SK-N-SH (cell line): Measurements from ENCODE around the gene DDA1. TPM values are rescaled to one million over a fixed set of nuclear protein-coding genes. Genes with fewer than 3 reads are reported as not detected.

Experiments
- CTCF ChIA-PET: fragments of 300-600, 350-600 bp; formaldehyde crosslinking; extraction: SDS; loops from one replicate; lab custom pipeline; 2021; lab: Yijun Ruan, JAX
- POLR2A ChIA-PET: fragments of 350-600 bp; sonication (Branson Sonifier 250); formaldehyde crosslinking; extraction: SDS; loops from one replicate; lab custom pipeline; 2020; ENCODE audit warnings: antibody characterized with exemption, inconsistent platforms; lab: Yijun Ruan, JAX
- DNase-seq: peaks from one replicate; pipeline ENCODE4 v3.0.0; 2012
- H2AFZ ChIP-seq: fragments of 200-600 bp; sonication (generic); 2 replicates; pipeline ENCODE4 v1.8.1; 2016; ENCODE audit warnings: antibody characterized with exemption, mild to moderate bottlenecking, low read depth
- H3F3A ChIP-seq: fragments of 200-600 bp; sonication (generic); replicated peaks from 2 replicates; pipeline ENCODE3; 2016; ENCODE audit warnings: antibody characterized with exemption, mild to moderate bottlenecking; ENCODE audit not compliant: insufficient read depth
- H3K27ac ChIP-seq, 2 experiments: fragments of 200-500 bp in 1 of 2; fragments of 200-600 bp in 1 of 2; sonication (Bioruptor generic) in 1 of 2; sonication (generic), shearing (Covaris generic) in 1 of 2; 2 replicates each; pipeline versions ENCODE4 v1.5.1 to v1.6.1; 2014 to 2016; ENCODE audit warnings: low read depth in 2 of 2, inconsistent platforms in 1 of 2, low read length in 1 of 2, mild to moderate bottlenecking in 1 of 2, mixed read lengths in 1 of 2
- H3K27me3 ChIP-seq: fragments of 200-600 bp; sonication (generic), shearing (Covaris generic); 2 replicates; pipeline ENCODE4 v1.6.1; 2016; ENCODE audit warnings: mixed run types; ENCODE audit not compliant: insufficient read depth
- H3K36me3 ChIP-seq, 2 experiments: fragments of 200-500 bp in 1 of 2; fragments of 200-600 bp in 1 of 2; sonication (Bioruptor generic) in 1 of 2; sonication (generic) in 1 of 2; replicated peaks in 1 of 2; 2 replicates each; pipeline versions ENCODE3 to v1.5.1; 2014 to 2016; ENCODE audit warnings: low read length in 1 of 2, mild to moderate bottlenecking in 1 of 2; ENCODE audit not compliant: insufficient read depth in 2 of 2, control insufficient read depth in 1 of 2
- H3K4me1 ChIP-seq, 2 experiments: fragments of 200-500 bp in 1 of 2; fragments of 200-600 bp in 1 of 2; sonication (Bioruptor generic) in 1 of 2; sonication (generic), shearing (Covaris generic) in 1 of 2; 2 replicates each; pipeline versions ENCODE4 v1.5.1 to v1.6.1; 2014 to 2016; ENCODE audit warnings: low read depth in 1 of 2, low read length in 1 of 2, mixed run types in 1 of 2; ENCODE audit not compliant: insufficient read depth in 2 of 2, control insufficient read depth in 1 of 2
- H3K4me2 ChIP-seq: fragments of 200-600 bp; sonication (generic), shearing (Covaris generic); 2 replicates; pipeline ENCODE4 v1.6.1; 2017; ENCODE audit warnings: mixed run types
- H3K4me3 ChIP-seq, 2 experiments: fragments of 200-500 bp in 1 of 2; fragments of 200-600 bp in 1 of 2; sonication (Bioruptor generic) in 1 of 2; sonication (generic), shearing (Covaris generic) in 1 of 2; 2 replicates each; pipeline versions ENCODE4 v1.5.1 to v1.8.1; 2014 to 2016; ENCODE audit warnings: low read depth in 2 of 2, inconsistent platforms in 1 of 2, low read length in 1 of 2, mild to moderate bottlenecking in 1 of 2, mixed read lengths in 1 of 2, moderate library complexity in 1 of 2
- H3K79me2 ChIP-seq: fragments of 200-600 bp; sonication (generic); 2 replicates; pipeline ENCODE4 v1.8.1; 2017; ENCODE audit warnings: mild to moderate bottlenecking; ENCODE audit not compliant: insufficient read depth
- H3K9ac ChIP-seq: fragments of 200-600 bp; sonication (generic); 2 replicates; pipeline ENCODE4 v1.6.1; 2017; ENCODE audit warnings: mixed run types
- H3K9me2 ChIP-seq: fragments of 200-600 bp; sonication (generic); 2 replicates; pipeline ENCODE4 v1.6.1; 2017; ENCODE audit warnings: mixed run types
- H3K9me3 ChIP-seq: fragments of 200-600 bp; sonication (generic); 2 replicates; pipeline ENCODE4 v1.6.1; 2017; ENCODE audit warnings: mixed run types, mild to moderate bottlenecking, moderate library complexity
- H4K20me1 ChIP-seq: fragments of 200-600 bp; sonication (generic); 2 replicates; pipeline ENCODE4 v1.6.1; 2017; ENCODE audit warnings: mild to moderate bottlenecking, mixed run types; ENCODE audit not compliant: insufficient read depth
- CHD2 ChIP-seq: fragments of 150-350 bp; IDR thresholded peaks from 2 replicates; pipeline ENCODE4 v1.6.1; 2018; ENCODE audit warnings: low read length; ENCODE audit not compliant: partially characterized antibody
- ELF1 ChIP-seq: IDR thresholded peaks from 2 replicates; pipeline ENCODE4 v1.4.0; 2012
- EP300 ChIP-seq, 2 experiments: IDR thresholded peaks; 2 replicates each; pipeline versions ENCODE4 v1.4.0 to v1.6.1; 2012; ENCODE audit warnings: borderline replicate concordance in 1 of 2, low read depth in 1 of 2, low read length in 1 of 2
- FOXJ3 ChIP-seq: sonication (generic); formaldehyde crosslinking; IDR thresholded peaks from 2 replicates; pipeline ENCODE4 v1.5.1; 2020; ENCODE audit warnings: mild to moderate bottlenecking, missing genetic modification reagents
- FOXM1 ChIP-seq: IDR thresholded peaks from 2 replicates; pipeline ENCODE4 v1.4.0; 2012; ENCODE audit warnings: low read depth, mild to moderate bottlenecking
- GABPA ChIP-seq: IDR thresholded peaks from 2 replicates; pipeline ENCODE4 v1.4.0; 2012; ENCODE audit warnings: low read depth, mild to moderate bottlenecking
- GATA2 ChIP-seq: sonication (generic); formaldehyde crosslinking; IDR thresholded peaks from 2 replicates; pipeline ENCODE4 v1.5.0; 2020; ENCODE audit warnings: mild to moderate bottlenecking, missing genetic modification reagents
- MXI1 ChIP-seq: IDR thresholded peaks from 2 replicates; pipeline ENCODE4 v1.6.1; 2012; ENCODE audit warnings: mild to moderate bottlenecking, low read depth, low read length, improper control_type of control experiment
- NFIC ChIP-seq: IDR thresholded peaks from 2 replicates; pipeline ENCODE4 v1.4.0; 2012; ENCODE audit warnings: borderline replicate concordance
- NRF1 ChIP-seq: IDR thresholded peaks from 2 replicates; pipeline ENCODE4 v1.6.1; 2012; ENCODE audit warnings: low read depth, mild to moderate bottlenecking, low read length
- POLR2AphosphoS5 ChIP-seq: IDR thresholded peaks from 2 replicates; pipeline ENCODE4 v1.6.1; 2012; ENCODE audit warnings: low read depth, low read length
- RCOR1 ChIP-seq: fragments of 150-350 bp; IDR thresholded peaks from 2 replicates; pipeline ENCODE4 v1.6.1; 2017; ENCODE audit warnings: antibody characterized with exemption, low read length
- SMC3 ChIP-seq: IDR thresholded peaks from 2 replicates; pipeline ENCODE4 v1.6.1; 2012; ENCODE audit warnings: low read depth, low read length, improper control_type of control experiment
- TCF12 ChIP-seq: IDR thresholded peaks from 2 replicates; pipeline ENCODE4 v1.4.0; 2012
- TEAD4 ChIP-seq: IDR thresholded peaks from 2 replicates; pipeline ENCODE4 v1.4.0; 2012; ENCODE audit warnings: mild to moderate bottlenecking, borderline replicate concordance; ENCODE audit not compliant: insufficient read depth
- YY1 ChIP-seq: IDR thresholded peaks from 2 replicates; pipeline ENCODE4 v1.4.0; 2012; ENCODE audit warnings: low read depth, mild to moderate bottlenecking
- WGBS: methylation state at CpG from one replicate; pipeline ENCODE4 v1.1.6; 2017; ENCODE audit warnings: low lambda C conversion rate; 5-methylcytosine and 5-hydroxymethylcytosine counted together
- polyA plus RNA-seq, 3 experiments: library from polyadenylated mRNA; depleted of rRNA; stranded (reverse); fragments of >200 nt; gene quantifications; 2 replicates each; pipeline ENCODE4 v1.2.3, GENCODE V29; 2012
- TF ChIP-seq, protein P1 (sequence below): fragments of 150-350 bp; IDR thresholded peaks from 2 replicates; pipeline ENCODE4 v1.6.1; 2017; ENCODE audit warnings: antibody characterized with exemption, low read length, low read depth, borderline replicate concordance
- TF ChIP-seq, protein P2 (sequence below): IDR thresholded peaks from 2 replicates; pipeline ENCODE4 v1.4.0; 2012; ENCODE audit warnings: low read depth, borderline replicate concordance
- TF ChIP-seq, protein P3 (sequence below): IDR thresholded peaks from 2 replicates; pipeline ENCODE4 v1.4.0; 2012; ENCODE audit warnings: low read depth
- TF ChIP-seq, protein P4 (sequence below): fragments of 200-600 bp; sonication (generic); IDR thresholded peaks from 2 replicates; pipeline ENCODE4 v1.6.1; 2017; ENCODE audit warnings: antibody characterized with exemption, mild to moderate bottlenecking, moderate library complexity
- TF ChIP-seq, protein P5 (sequence below): IDR thresholded peaks from 2 replicates; pipeline ENCODE4 v1.4.0; 2012; ENCODE audit warnings: low read depth, borderline replicate concordance

Gene DDA1
- polyA plus RNA-seq, 1 of the 3 experiments (the other 2 are of a cell fraction) = 135 TPM

DNA sequence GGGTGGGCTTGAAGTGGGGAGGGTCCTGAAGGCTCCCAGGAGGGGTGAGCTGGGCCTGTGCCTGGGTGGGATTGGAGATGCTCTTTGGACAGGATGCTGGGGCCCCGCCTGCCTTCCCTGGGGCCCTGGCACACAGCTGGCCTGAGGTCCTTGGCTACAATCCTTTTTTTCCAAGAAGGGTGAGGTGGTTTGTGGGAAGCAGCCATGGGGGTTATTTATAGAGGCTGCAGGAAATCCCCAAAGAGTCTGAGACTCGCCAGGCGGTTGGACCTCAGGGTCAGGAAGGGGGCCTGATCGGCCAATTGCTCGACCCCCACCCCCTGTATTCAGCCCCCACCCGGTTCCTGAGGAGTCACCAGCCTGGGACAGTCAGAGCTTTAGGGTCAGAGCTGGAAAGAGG is 38.0 kb downstream of the DDA1 start:
- no peak overlapping the region for H2AFZ ChIP-seq

DNA sequence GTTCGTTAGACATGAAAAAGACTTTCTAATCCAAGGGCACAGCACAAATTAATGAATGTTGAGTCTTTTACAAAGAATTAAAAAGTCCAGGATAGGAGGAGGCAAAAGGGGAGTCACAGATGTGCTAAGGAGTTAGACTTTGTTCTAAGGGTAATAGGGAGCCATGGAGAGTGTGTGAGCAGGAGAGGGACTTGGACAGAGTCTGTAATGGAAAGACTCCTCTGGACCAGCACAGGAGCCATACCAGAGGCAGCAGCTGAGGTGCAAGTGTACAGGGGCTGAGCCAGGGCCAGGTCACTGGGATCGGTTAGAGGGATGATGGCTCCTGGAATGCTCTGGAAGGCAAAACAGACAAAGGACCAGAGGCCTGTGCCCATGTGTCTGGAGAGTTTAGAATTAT is 38.5 kb downstream of the DDA1 start:
- H3K9me3 ChIP-seq = no peaks in the 10 kb centered on the region
- ChIA-PET CTCF (interaction anchor here (0.9 to 8.9 kb wide), 9 partner anchors 10 to 100 kb away, joined by 3 to 80 read pairs (median 4); no protein-coding TSS in a partner anchor), POLR2A (no interaction called here)
- H3K9me2 ChIP-seq = no peaks in the 10 kb centered on the region
- no peaks in the 10 kb centered on the region for H3F3A ChIP-seq
- H3K4me3 ChIP-seq = no peak overlapping the region
- no peak overlapping the region for H3K27ac ChIP-seq
- no peak overlapping the region for H3K4me2 ChIP-seq
- H4K20me1 ChIP-seq = no peaks in the 10 kb centered on the region
- DNase-seq = no peak
- no peaks in the 10 kb centered on the region for H3K36me3 ChIP-seq
- no peaks in the 10 kb centered on the region for H3K27me3 ChIP-seq
- no peaks in the 10 kb centered on the region for H3K79me2 ChIP-seq
- WGBS = 92% methylated on average over 2 of the region's 2 CpGs
- H3K4me1 ChIP-seq = peaks cover 5 to 6% of the 10 kb centered on the region in 2 experiments; a peak in 1 of 4 replicates
- H2AFZ ChIP-seq = no peak overlapping the region
- H3K9ac ChIP-seq = no peak overlapping the region
- no peak for TF ChIP-seq GABPA
- no peak for TF ChIP-seq TEAD4
- no peak for TF ChIP-seq NRF1
- TF ChIP-seq, protein P1, sequence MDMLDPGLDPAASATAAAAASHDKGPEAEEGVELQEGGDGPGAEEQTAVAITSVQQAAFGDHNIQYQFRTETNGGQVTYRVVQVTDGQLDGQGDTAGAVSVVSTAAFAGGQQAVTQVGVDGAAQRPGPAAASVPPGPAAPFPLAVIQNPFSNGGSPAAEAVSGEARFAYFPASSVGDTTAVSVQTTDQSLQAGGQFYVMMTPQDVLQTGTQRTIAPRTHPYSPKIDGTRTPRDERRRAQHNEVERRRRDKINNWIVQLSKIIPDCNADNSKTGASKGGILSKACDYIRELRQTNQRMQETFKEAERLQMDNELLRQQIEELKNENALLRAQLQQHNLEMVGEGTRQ = no peak
- TF ChIP-seq, protein P2, sequence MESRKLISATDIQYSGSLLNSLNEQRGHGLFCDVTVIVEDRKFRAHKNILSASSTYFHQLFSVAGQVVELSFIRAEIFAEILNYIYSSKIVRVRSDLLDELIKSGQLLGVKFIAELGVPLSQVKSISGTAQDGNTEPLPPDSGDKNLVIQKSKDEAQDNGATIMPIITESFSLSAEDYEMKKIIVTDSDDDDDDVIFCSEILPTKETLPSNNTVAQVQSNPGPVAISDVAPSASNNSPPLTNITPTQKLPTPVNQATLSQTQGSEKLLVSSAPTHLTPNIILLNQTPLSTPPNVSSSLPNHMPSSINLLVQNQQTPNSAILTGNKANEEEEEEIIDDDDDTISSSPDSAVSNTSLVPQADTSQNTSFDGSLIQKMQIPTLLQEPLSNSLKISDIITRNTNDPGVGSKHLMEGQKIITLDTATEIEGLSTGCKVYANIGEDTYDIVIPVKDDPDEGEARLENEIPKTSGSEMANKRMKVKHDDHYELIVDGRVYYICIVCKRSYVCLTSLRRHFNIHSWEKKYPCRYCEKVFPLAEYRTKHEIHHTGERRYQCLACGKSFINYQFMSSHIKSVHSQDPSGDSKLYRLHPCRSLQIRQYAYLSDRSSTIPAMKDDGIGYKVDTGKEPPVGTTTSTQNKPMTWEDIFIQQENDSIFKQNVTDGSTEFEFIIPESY = no peak
- TF ChIP-seq, protein P3, sequence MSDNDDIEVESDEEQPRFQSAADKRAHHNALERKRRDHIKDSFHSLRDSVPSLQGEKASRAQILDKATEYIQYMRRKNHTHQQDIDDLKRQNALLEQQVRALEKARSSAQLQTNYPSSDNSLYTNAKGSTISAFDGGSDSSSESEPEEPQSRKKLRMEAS = no peak
- TF ChIP-seq CHD2 = no peak
- TF ChIP-seq POLR2AphosphoS5 = no peak

More for the DNA sequence above, 38.0 kb downstream of the DDA1 start:
- no peaks in the 10 kb centered on the region for H3K79me2 ChIP-seq
- no peak overlapping the region for H3K27ac ChIP-seq
- H3K4me1 ChIP-seq = peaks cover 5 to 6% of the 10 kb centered on the region in 2 experiments; a peak in 1 of 4 replicates
- H3K9me3 ChIP-seq = no peaks in the 10 kb centered on the region
- 53% methylated on average over 5 of the region's 6 CpGs for WGBS
- no peaks in the 10 kb centered on the region for H3K36me3 ChIP-seq
- ChIA-PET CTCF (interaction anchor here (0.8 to 8.9 kb wide), 11 partner anchors 10 to 101 kb away, joined by 3 to 80 read pairs (median 3); no protein-coding TSS in a partner anchor), POLR2A (no interaction called here)
- H3K27me3 ChIP-seq = no peaks in the 10 kb centered on the region
- H4K20me1 ChIP-seq = no peaks in the 10 kb centered on the region
- no peak for DNase-seq
- H3K4me2 ChIP-seq = no peak overlapping the region
- H3F3A ChIP-seq = no peaks in the 10 kb centered on the region
- no peak overlapping the region for H3K4me3 ChIP-seq
- H3K9me2 ChIP-seq = no peaks in the 10 kb centered on the region
- TF ChIP-seq, protein P2 = no peak
- TF ChIP-seq MXI1 (no peak), FOXJ3 (CRISPR knock-in tag) (no peak), GABPA (no peak), SMC3 (no peak), FOXM1 (no peak), NRF1 (no peak), NFIC (no peak), GATA2 (CRISPR knock-in tag) (no peak), ELF1 (no peak), YY1 (no peak), RCOR1 (no peak), EP300 (IDR thresholded peaks at IDR 0.05; ENCODE audit: borderline replicate concordance in 1 of 2, low read depth in 1 of 2, low read length in 1 of 2) (no peak), TCF12 (no peak)
- TF ChIP-seq, protein P4, sequence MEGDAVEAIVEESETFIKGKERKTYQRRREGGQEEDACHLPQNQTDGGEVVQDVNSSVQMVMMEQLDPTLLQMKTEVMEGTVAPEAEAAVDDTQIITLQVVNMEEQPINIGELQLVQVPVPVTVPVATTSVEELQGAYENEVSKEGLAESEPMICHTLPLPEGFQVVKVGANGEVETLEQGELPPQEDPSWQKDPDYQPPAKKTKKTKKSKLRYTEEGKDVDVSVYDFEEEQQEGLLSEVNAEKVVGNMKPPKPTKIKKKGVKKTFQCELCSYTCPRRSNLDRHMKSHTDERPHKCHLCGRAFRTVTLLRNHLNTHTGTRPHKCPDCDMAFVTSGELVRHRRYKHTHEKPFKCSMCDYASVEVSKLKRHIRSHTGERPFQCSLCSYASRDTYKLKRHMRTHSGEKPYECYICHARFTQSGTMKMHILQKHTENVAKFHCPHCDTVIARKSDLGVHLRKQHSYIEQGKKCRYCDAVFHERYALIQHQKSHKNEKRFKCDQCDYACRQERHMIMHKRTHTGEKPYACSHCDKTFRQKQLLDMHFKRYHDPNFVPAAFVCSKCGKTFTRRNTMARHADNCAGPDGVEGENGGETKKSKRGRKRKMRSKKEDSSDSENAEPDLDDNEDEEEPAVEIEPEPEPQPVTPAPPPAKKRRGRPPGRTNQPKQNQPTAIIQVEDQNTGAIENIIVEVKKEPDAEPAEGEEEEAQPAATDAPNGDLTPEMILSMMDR = no peak
- TF ChIP-seq, protein P5, sequence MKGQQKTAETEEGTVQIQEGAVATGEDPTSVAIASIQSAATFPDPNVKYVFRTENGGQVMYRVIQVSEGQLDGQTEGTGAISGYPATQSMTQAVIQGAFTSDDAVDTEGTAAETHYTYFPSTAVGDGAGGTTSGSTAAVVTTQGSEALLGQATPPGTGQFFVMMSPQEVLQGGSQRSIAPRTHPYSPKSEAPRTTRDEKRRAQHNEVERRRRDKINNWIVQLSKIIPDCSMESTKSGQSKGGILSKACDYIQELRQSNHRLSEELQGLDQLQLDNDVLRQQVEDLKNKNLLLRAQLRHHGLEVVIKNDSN = no peak
- no peak overlapping the region for H3K9ac ChIP-seq
